Epithelial cell of prostate (primary cell): ENCODE results near the gene FURIN.
"Not testable (repeated sequence)": the region's sequence is repeated elsewhere in the genome, so short reads cannot be mapped to it uniquely, and the experiment has no call there.

Source experiments
- DNase-seq: peaks from one replicate; pipeline ENCODE4 v3.0.0-alpha.2; 2011; ENCODE audit warnings: low read depth, low spot score
- H3K27ac ChIP-seq: fragments of 450-650 bp; 2 replicates; pipeline ENCODE4 v1.5.1; 2017; ENCODE audit warnings: mild to moderate bottlenecking

FURIN gene

DNA sequence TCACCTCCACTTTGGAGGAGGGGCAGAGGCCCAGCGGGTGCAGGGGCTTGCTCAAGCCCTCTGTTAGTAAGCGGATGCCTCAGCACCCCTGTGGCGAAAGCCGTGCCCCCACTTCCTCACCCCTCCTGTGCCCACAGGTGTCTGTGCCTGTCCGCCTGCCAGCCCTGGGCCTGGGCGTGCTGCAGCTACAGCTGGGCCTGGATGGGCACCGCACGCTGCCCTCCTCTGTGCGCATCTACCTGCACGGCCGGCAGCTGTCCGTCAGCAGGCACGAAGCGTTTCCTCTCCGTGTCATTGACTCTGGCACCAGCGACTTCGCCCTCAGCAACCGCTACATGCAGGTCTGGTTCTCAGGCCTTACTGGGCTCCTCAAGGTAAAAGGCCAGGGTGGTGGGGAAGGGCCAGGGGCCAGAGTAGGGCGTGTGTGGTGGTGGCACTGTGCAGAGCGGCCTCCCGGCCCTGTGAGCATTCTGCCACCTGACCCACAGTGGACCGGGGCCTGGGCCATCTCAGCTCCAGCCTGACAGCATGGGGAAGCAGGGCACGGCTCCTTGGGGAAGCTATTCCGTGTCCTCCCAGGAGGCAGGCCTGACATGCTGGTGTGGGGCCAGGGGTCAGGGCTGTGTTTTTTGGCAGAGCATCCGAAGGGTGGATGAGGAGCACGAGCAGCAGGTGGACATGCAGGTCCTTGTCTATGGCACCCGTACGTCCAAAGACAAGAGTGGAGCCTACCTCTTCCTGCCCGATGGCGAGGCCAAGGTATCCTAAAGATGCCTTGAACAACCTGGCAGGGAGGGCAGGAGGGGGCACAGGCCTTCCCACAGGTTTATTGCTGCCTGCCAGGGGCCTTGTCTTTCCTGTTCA, 43.8 kb downstream of the FURIN start:
- no peak overlapping the region for H3K27ac ChIP-seq
- DNase-seq = no peak

DNA sequence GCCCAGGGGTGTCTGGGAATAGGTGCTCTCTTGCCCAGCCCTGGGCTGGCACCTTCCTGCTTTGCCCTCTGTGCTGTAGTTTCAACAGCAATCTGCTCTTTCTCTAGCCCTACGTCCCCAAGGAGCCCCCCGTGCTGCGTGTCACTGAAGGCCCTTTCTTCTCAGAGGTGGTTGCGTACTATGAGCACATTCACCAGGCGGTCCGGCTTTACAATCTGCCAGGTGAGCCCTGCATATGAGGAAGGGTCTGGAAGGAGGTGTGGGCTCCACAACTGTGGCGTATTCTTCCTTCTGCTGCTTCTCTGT, 44.3 kb downstream of the FURIN start:
- H3K27ac ChIP-seq = no peak overlapping the region
- DNase-seq = no peak

DNA sequence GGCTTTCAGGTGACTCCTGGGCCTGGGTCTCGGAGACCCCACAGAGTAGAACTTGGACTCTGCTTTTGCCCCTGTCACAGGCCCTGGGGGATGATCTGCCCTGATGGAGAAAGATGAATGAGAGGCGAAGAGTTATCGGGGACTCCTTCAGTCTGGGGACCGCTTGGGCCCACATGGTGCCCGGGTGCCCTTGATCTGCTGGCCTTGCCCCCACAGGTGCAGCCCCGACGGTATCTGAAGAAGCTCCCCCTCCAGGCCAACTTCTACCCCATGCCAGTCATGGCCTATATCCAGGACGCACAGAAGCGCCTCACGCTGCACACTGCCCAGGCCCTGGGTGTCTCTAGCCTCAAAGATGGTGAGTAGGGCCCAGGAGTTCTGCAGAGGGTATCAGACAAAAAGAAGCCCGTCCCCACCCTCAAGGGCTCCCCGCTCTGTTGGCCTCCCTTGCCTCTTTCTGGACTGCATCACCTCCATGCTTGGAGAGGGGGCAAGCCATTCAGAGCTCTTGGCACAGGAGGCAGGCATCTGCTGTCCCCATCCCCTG, 45.1 kb downstream of the FURIN start:
- DNase-seq = no peak
- H3K27ac ChIP-seq = no peak overlapping the region

DNA sequence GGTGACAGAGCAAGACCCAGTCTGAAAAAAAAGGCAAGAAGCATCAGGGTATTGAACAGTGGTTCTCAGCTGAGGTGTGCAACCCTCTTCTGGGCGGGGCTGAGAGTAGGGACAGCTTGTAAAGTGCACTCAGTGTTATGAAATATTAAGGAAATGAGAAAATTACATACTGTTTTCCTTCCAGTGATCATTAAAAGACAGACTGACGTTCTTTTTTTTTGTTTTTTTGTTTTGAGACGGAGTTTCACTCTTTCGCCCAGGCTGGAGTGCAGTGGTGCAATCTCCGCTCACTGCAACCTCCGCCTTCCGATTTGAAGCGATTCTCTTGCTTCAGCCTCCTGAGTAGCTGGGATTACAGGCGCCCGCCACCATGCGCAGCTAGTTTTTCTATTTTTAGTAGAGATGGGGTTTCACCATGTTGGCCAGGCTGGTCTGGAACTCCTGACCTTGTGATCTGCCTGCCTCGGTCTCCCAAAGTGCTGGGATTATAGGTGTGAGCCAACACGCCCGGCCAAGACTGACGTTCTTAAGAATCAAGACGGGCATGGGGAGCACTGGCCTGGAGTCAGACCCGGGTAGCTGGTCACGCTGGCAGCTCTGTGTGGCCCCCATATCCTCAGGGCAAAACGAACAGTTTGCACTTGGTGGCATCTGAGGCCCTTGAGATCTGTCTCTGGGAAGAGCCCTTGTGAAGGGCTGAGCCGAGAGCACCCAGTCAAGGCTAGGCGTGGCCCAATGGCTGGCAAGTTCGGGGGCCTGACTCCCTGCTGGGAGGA, 46.1 kb downstream of the FURIN start:
- H3K27ac ChIP-seq = no peak overlapping the region
- no peak for DNase-seq

DNA sequence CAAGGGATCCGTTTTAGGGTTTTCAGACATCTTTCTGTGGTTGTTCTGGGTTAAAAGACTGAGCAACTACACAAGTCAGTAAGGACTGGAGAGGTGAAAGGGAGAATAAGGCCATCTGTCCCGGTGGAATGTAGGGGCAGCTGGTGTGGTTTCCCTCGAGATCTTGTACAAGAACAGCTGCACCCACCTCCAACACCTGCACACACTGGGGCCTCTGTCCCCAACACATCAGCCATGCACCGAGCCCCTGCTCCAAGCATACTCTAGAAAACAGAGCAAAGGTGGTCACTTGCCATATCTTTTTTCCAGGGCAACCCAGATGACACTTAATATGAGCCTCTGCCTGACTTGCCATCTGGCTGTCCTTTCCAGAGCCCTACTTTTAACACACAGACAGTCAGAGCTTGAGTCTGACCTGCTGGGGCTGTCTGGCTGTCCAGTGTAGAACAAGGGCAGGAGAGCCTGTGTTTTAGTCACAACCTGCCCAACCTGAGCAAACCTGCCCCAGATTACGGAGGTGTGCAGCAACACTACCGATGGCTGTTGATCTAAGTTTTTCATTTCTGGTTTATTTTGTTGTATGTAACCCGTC, 46.9 kb downstream of the FURIN start:
- no peak overlapping the region for H3K27ac ChIP-seq
- DNase-seq = no peak

DNA sequence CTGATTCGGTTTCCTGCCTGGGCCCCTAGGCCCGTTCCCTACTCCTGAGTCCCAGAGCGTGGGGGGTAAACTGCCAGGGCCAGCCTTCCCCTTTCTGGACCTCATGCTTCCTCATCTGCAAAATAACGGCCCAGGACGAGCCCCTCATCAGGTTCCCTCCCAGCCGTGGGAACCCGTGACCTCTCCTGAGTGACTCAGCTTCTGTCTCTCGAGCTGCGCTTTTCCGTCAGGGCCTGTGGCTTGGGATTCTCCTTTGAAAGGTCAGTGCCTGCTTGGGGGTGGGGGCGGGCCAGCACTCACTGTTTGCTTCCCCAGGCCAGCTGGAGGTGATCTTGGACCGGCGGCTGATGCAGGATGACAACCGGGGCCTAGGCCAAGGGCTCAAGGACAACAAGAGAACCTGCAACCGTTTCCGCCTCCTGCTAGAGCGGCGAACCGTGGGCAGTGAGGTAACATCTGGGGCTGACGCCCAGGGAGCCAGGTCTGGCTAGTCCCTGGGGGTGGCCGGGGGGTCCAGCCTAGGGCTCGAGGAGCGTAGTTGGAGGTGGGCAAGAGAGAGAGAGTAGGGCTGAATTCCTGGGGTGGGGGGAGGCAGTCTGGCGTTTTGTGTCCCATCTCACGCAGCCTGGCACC, 47.5 kb downstream of the FURIN start:
- no peak overlapping the region for H3K27ac ChIP-seq
- no peak for DNase-seq

DNA sequence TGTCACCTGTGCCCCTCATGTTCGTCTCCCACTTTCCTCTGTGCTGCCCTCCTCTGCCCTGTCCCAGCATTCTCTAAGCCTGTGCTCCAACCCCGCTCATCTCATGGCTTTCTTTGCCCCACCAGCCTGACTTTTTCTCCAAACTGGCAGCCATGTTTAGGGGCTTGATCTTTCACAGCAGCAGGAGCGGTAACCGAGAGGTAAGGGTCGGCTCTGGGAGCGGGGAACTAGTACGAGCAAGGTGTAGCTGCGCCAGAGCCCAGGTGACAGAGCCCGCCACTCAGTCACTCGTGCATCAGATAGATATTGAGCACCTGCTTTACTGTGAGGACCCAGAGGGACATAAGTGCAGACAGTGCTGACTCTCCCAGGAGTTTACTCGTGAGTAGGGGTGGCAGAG, 48.1 kb downstream of the FURIN start:
- H3K27ac ChIP-seq = no peak overlapping the region
- no peak for DNase-seq

DNA sequence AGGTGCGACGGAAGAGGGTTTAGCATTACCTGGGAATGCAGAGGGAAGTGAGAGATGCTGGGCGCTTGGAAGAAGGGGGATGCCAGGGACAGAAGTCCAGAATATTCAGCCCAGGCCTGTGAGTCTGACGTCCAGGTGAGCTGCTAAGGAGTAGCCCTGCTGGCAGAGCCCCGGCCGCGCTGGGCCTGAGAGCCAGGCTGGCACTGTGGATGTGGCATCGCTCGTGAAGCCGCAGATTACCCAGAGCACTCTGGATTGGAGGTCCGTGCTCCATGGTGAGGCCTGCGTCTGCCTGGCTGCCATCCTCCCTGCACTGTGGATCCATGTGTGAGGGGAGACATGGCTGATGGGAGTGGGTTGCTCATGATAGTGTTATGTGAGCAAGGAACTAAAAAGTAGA, 49.2 kb downstream of the FURIN start:
- DNase-seq = no peak
- H3K27ac ChIP-seq = no peak overlapping the region

DNA sequence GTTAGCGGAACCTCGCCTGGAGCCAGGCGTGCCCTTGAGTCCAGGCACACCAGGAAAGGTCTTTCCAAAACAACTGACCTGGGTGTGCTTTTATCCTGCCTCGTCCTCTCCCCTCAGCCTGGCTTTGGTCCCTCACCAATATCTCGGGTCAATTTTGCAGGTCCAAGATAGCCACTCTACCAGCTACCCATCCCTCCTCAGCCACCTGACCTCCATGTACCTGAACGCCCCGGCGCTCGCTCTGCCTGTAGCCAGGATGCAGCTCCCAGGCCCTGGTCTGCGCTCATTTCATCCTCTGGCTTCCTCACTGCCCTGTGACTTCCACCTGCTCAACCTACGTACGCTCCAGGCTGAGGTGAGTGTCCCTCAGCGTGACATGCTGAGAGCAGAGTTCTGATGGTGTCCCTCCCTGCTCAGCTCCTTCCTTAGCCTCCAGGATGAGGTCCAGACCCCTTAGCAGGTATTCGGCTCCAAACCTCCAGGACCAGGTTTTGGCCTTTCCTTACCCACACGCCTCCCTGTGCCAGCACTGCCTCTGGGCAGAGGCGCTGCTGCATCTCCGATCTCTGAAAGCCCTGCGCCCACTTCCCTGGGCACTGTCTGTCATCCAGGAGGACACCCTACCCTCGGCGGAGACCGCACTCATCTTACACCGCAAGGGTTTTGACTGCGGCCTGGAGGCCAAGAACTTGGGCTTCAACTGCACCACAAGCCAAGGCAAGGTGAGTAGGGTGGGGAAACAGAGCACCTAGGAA, 49.8 kb downstream of the FURIN start:
- DNase-seq = no peak
- H3K27ac ChIP-seq = no peak overlapping the region

DNA sequence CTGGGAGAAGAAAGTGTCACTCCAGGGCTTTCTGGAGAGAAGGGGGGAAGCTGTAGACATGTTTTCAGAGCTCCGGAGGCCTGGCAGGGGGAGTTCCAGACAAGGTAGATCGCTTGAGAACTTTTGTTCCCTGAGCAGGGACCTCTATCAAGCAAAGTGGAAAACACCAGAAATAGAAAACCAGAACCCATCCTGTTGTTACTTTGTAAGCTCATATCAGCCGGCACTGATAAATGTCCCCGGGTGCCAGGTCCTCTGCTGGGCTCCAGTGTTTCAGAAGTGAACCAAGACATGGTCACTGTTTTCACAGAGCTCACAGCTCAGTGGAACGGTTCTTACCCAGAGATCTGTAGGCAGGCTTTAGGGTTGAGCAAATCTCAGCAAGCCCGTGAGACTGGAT, 50.4 kb downstream of the FURIN start:
- DNase-seq = no peak
- no peak overlapping the region for H3K27ac ChIP-seq

DNA sequence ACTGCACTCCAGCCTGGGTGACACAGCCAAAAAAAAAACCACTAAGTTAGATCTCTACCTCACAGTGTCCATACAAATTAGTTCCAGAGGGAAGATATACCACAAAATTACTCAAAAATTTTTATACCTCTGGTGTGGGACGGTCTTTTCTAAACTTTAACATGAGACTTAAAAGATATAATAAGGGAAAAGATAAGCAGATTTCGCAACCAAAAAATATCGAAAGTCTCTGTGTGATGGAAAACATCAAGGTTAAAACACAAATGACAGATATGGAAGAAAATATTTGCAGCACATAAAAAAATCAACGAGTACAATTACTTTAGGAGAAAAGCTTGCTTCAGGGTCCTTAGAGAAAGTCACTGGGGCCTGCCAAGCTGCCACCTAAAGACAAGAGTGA, 53.5 kb downstream of the FURIN start:
- no peak overlapping the region for H3K27ac ChIP-seq
- no peak for DNase-seq

DNA sequence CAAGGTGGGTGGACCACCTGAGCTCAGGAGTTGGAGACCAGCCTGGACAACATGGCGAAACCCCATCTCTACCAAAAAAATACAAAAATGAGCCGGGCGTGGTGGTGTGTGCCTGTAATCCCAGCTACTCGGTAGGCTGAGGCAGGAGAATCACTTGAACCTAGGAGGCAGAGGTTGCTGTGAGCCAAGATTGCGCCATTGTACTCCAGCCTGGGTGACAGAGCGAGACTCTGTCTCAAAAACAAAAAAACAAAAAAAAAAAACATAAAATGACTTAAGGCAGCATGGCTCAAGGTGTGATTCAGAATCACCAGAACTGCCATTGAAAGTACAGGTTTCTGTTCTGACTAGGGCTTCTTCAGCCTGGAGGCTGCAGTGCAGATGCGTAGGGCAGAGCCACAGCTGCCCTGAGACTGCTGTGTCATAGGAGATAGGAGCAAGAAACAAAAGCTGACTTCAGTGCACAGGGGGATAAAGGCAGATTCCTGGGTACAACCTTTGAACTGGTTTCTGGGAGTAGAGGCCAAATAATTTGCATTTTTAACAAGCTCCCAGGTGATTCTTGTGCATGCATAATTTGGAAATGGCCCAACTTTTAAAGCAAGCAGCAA, 54.4 kb downstream of the FURIN start:
- DNase-seq, H3K27ac ChIP-seq: not testable (repeated sequence)

DNA sequence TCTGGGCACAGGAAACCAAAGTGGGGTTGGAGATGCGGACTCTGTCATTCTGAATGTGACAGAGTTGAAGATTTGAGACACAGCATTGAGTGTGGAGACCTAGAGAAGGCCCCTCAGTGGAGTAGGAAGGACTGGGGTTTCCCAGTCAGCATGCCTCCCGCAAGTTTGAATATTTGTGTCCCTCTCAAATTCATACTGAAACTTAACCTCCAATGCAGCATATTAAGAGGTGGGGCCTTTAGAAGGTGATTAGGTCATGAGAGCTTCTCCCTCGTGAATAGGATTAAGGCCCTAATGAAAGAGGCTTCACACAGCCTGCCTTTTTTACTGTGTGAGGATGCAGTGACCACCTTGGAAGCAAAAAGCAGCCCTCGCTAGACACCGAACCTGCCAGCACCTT, 56.0 kb downstream of the FURIN start:
- DNase-seq = no peak
- no peak overlapping the region for H3K27ac ChIP-seq

DNA sequence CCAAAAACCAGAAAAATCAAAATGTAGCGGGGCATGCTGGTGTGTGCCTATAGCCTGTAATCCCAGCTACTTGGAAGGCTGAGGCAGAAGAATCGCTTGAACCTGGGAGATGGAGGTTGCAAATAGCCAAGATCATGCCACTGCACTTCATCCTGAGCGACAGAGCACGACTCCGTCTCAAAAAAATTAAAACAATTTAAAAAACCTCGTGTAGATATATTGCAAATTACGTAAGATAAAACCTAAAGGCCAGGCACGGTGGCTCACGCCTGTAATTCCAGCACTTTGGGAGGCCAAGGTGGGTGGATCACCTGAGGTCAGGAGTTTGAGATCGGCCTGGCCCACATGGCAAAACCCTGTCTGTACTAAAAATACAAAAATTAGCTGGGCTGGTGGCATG, 58.4 kb downstream of the FURIN start:
- H3K27ac ChIP-seq, DNase-seq: not testable (repeated sequence)

DNA sequence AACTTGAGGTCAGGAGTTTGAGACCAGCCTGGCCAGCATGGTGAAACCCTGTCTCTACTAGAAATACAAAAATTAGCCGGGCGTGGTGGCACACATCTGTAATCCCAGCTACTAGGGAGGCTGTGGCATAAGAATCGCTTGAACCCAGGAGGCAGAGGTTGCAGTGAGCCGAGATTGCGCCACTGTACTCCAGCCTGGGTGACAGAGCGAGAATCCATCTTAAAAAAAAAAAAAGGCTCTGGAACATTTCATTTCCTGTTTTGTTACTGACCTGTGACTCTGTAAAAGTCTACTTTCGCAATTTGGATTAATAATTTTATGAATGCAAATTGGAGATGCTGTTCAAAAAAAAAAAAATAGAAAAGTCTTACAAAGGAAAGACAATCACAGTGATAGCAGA, 59.7 kb downstream of the FURIN start:
- H3K27ac ChIP-seq, DNase-seq: not testable (repeated sequence)

DNA sequence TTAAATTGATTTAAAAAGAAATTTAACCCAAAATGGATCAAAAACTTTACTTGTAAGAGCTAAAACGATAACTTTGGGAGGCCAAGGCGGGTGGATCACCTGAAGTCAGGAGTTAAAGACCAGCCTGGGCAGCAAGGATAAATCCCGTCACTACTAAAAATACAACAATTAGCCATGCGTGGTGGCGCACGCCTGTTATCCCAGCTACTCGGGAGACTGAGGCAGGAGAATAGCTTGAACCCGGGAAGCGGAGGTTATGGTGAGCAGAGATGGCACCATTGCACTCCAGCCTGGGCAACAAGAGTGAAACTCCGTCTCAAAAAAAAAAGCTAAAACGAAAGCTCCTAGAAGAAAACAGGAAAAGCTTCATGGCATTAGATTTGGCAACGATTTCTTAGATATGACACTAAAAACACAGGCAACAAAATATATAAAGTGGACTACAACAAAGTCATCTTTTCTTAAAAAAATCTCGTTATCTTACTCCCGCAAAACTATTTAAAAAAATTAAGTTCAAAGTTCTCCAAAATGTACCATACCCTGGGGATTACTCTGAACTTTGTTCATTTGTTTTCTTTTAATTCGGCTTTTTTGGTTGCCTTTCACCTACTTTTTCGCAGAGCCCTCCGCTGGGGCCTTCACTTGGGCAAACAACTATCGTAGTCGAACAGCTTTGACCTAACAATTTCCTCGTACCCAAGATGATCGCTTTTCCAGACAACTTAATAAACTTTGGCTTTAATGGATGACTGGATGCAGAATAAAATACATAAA, 61.0 kb downstream of the FURIN start:
- DNase-seq = no peak
- H3K27ac ChIP-seq = peak overlapping the region; percentile 77

DNA sequence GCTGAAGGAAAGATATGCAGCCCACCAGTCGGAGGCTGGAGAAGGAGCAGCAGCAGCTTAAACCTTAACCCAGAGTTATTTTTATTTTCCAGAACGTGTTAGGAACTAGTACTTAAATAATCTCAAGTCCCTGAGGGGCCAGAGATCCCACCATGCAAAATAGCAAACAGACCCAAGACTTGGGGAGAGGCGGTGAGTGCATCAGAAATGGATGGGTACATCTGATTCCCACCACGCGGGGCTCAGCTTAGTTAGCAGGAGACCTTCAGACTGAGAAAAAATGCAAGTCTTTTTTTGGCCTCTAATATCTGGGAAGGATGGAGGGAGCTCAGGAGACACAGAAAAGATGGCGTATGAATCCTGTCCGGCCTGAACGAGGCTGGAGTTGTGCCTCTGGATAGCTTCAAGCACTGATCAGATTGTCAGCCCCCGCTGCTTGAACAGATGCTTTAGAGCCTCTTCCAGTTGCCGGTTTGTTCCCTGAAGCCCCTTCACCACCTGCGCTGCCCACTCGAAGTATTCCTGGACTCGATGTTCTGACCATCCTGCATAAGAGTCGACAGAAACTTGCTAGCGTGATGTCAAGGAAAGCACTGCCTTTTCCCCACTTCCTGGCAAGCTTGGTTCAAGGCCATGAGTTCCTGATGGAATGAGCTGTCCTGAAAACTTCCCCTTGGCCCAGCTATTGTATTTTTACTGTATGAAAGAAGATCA, 62.6 kb downstream of the FURIN start:
- no peak for DNase-seq
- H3K27ac ChIP-seq = peak overlapping the region; percentile 77

DNA sequence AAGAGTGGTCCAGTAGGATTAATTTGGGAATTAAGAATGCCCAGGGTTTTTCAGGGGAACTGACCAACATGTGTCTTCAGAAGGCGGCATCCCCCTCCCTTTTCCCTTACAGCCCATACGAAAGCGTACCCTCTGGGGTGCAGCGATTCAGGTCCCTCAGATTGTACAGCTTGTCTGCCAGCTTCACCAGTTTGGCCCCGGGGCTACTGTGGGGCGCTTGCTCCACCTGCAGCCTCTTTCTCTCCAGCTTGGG, 63.1 kb downstream of the FURIN start:
- DNase-seq = no peak
- peak overlapping the region; percentile 77 for H3K27ac ChIP-seq
